GM06990 (cell line): ENCODE results near the gene ABCD2.

Experiments used
- DNase-seq: peaks from one replicate; pipeline ENCODE4 v3.0.0-alpha.2; 2011; ENCODE audit not compliant: insufficient read length; ENCODE audit errors: extremely low read depth
- H3K27me3 ChIP-seq: replicated peaks from 2 replicates; pipeline ENCODE4 v1.6.0; 2011; ENCODE audit warnings: low read length; ENCODE audit not compliant: control insufficient read depth, insufficient read depth
- H3K36me3 ChIP-seq: 2 replicates; pipeline ENCODE4 v1.5.1; 2011; ENCODE audit warnings: low read length; ENCODE audit not compliant: control insufficient read depth, insufficient read depth
- H3K4me3 ChIP-seq: replicated peaks from 2 replicates; pipeline ENCODE4 v1.5.1; 2011; ENCODE audit warnings: low read depth, mild to moderate bottlenecking, control low read depth, low read length
- TF ChIP-seq, protein P1 (sequence below): IDR thresholded peaks from 2 replicates; pipeline ENCODE4 v1.5.1; 2011; ENCODE audit warnings: low read length, control low read depth, mild to moderate bottlenecking, inconsistent platforms; ENCODE audit not compliant: insufficient read depth, poor library complexity, severe bottlenecking

ABCD2 gene

DNA sequence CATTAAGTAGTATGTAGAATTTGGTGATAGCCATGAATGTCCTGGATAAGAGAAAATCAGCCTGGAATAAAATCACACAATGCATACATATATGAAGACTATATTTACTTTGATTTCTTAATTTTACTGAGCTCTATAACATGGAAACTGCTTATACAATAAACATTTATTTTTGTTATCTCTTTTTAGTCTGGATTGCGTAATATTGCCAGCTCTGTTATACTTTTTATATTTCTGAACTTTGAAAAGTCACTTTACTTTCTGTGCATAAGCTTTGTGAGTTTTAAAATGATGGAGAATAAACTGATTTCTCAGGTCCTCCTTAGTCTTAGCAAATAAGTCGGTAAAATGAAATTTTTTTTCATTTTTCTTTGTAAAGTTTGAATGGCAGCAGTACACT lies 19.2 kb upstream of the ABCD2 start:
- H3K27me3 ChIP-seq, result no peaks in the 10 kb centered on the region
- no peak overlapping the region for H3K4me3 ChIP-seq
- H3K36me3 ChIP-seq, result no peaks in the 10 kb centered on the region
- no peak for DNase-seq
- TF ChIP-seq, protein P1, sequence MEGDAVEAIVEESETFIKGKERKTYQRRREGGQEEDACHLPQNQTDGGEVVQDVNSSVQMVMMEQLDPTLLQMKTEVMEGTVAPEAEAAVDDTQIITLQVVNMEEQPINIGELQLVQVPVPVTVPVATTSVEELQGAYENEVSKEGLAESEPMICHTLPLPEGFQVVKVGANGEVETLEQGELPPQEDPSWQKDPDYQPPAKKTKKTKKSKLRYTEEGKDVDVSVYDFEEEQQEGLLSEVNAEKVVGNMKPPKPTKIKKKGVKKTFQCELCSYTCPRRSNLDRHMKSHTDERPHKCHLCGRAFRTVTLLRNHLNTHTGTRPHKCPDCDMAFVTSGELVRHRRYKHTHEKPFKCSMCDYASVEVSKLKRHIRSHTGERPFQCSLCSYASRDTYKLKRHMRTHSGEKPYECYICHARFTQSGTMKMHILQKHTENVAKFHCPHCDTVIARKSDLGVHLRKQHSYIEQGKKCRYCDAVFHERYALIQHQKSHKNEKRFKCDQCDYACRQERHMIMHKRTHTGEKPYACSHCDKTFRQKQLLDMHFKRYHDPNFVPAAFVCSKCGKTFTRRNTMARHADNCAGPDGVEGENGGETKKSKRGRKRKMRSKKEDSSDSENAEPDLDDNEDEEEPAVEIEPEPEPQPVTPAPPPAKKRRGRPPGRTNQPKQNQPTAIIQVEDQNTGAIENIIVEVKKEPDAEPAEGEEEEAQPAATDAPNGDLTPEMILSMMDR, result no peak

DNA sequence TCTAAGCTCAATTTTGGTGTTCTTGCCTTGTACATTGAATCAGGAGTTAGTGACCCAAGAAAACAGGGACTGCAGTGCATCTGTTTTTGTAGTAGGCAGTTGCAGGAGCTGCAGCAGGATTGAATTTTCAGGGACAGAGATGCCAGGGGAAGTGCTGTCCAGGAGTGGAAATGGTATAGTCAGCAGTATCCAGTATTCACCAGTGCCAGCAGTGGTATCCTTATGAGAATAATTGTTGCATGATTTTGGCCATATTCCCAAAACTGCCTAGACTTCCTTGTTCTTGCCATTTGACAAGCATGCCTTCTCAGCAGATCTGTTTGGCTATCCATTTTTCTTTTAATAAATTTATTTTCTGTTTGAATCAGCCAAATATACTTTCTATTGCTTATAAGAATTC lies 18.6 kb upstream of the ABCD2 start:
- H3K27me3 ChIP-seq, result no peaks in the 10 kb centered on the region
- no peak overlapping the region for H3K4me3 ChIP-seq
- DNase-seq, result no peak
- TF ChIP-seq, protein P1, result no peak
- no peaks in the 10 kb centered on the region for H3K36me3 ChIP-seq

DNA sequence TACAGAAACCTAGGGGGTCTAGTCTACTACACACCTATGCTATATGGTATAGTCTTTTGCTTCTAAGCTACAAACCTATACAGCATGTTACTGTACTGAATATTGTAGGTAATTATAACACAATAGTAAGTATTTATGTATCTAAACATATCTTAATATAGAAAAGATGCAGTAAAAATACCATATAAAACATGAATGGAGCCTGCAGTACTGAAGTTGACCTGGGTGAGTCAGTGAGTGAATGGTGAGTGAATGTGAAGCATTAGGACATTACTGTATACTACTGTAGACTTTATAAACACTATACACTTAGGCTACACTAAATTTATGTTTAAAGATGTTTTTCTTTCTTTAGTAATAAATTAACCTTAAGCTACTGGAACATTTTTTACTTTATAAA lies 13.1 kb upstream of the ABCD2 start:
- TF ChIP-seq, protein P1, result no peak
- H3K27me3 ChIP-seq, result no peaks in the 10 kb centered on the region
- H3K4me3 ChIP-seq, result no peak overlapping the region
- H3K36me3 ChIP-seq, result no peaks in the 10 kb centered on the region
- DNase-seq, result no peak

DNA sequence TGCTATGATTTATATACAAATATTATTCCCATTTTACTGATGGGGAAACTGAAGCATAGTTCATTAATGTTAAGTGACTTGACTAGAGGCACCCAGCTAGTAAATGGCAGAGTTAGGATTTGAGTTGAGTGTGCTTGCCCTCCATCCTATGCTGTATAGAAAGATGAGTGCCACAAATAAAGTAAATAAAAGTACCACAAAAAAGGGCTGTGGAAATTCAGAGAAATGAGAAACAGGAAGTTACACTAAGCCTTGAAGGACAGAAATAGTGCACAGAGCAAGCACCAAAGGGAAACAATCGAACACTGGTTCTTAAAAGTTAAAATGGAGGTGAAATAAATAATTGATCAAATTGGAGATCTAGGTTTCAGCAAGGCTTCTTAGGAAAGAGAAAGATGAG lies 9.2 kb upstream of the ABCD2 start:
- Histone ChIP-seq H3K27me3 (no peaks in the 10 kb centered on the region), H3K4me3 (no peak overlapping the region), H3K36me3 (no peaks in the 10 kb centered on the region)
- TF ChIP-seq, protein P1, result no peak
- no peak for DNase-seq

DNA sequence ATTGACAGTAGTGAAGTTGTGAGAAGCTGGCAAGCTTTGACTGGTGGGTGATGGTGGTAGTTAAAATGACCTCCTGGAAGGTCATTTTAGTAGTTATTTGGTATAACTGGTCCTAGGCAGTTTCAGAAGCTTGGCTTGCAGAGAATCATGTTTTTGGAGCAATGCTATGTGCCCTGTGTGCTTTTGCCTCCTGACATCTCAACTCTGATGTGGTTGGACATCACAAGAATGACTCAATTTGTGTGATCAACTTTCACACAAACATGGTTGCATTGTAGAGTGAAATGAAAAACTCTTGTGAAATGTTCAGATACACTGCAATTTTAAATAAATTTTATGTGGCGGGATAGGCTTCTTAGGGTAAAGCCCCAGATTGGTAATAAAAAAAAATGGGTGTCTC lies 8.3 kb upstream of the ABCD2 start:
- Histone ChIP-seq H3K27me3 (no peaks in the 10 kb centered on the region), H3K4me3 (no peak overlapping the region), H3K36me3 (no peaks in the 10 kb centered on the region)
- TF ChIP-seq, protein P1, result no peak
- DNase-seq, result no peak
